GM12865 (cell line): ENCODE measurements around the gene LIN52.

ENCODE experiments used
- DNase-seq: peaks from one replicate; pipeline ENCODE4 v3.0.0; 2010; ENCODE audit warnings: low read depth
- H3K4me3 ChIP-seq: 2 replicates; pipeline ENCODE4 v1.5.1; 2011; ENCODE audit warnings: mild to moderate bottlenecking, low read depth, low read length, control low read depth
- CTCF ChIP-seq: IDR thresholded peaks from 2 replicates; pipeline ENCODE4 v1.5.1; 2011; ENCODE audit warnings: low read length, control low read depth, low read depth, inconsistent platforms; ENCODE audit not compliant: insufficient read depth; ENCODE audit errors: missing control alignments

LIN52 gene

GRCh38 chr14:74244115-74244514, 159.4 kb downstream of the LIN52 start:
- DNase-seq, result no peak
- TF ChIP-seq CTCF, result no peak
- H3K4me3 ChIP-seq, result no peak overlapping the region

GRCh38 chr14:74245292-74245691, 160.5 kb downstream of the LIN52 start:
- no peak for DNase-seq
- TF ChIP-seq CTCF, result no peak
- H3K4me3 ChIP-seq, result no peak overlapping the region

GRCh38 chr14:74246542-74246941, 161.8 kb downstream of the LIN52 start:
- TF ChIP-seq CTCF, result no peak
- no peak overlapping the region for H3K4me3 ChIP-seq
- DNase-seq, result no peak

GRCh38 chr14:74248017-74248416, 163.3 kb downstream of the LIN52 start:
- no peak for TF ChIP-seq CTCF
- no peak overlapping the region for H3K4me3 ChIP-seq
- no peak for DNase-seq

- H3K4me3 ChIP-seq, result no peak overlapping the region
- TF ChIP-seq CTCF, result no peak
- no peak for DNase-seq
Measured at GRCh38 chr14:74249433-74250375, 164.9 kb downstream of the LIN52 start.
